CD4-positive, alpha-beta T cell treated with Interleukin-4 for 4 hours (primary cell): ENCODE data around the gene CHD9.
"Not testable (repeated sequence)": the region's sequence is repeated elsewhere in the genome, so short reads cannot be mapped to it uniquely, and the experiment has no call there.

Experiments used
- DNase-seq: peaks from one replicate; pipeline ENCODE4 v3.0.0-alpha.2; 2020

Gene CHD9

DNA sequence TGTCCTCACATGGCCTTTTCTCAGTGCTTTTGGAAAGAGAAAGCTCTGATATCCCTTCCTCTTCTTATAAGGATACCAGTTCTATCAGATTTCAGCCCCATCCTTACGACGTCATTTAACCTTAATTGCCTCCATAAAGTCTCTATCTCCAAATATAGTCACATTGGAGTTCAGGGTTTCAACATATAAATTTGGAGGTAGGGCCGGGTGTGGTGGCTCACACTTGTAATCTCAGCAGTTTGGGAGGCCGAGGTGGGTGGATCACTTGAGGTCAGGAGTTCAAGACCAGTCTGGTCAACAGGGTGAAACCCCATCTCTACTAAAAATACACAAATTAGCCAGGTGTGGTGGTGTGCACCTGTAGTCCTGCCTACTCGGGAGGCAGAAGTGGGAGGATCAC is 7.3 kb upstream of the CHD9 start:
- not testable (repeated sequence) for DNase-seq

DNA sequence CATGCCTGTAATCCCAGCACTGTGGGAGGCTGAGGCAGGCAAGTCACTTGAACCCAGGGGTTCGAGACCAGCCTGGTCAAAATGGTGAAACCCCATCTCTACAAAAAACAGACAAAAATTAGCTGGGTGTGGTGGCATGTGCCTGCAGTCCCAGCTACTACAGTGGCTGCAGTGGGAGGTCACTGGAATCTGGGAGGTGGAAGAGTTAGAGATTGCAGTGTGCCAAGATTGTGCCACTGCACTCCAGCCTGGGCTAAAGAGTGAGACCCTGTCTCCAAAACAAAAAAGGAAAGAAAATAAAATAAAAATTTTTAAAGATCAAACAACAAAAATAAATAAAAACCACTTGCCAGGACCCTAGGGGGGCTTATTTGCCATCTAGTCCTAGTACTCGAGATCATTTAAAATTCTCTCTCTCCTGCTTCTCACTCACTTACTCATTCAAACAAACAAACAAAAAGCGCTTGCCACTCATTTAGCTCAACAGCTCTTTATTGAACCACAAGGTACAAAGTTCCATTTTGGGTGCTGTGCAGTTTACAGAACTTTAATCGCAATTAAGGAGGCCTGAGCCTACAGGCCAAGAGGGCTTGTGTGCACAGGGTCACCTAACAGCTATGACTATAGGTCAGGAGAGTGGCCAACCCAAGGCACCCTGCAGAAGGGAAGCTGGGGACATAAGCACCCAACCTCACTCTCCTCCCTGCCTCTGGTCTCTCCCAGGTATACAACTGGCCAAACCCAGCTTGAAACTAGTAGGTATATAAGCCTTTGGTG is 6.5 kb upstream of the CHD9 start:
- no peak for DNase-seq

DNA sequence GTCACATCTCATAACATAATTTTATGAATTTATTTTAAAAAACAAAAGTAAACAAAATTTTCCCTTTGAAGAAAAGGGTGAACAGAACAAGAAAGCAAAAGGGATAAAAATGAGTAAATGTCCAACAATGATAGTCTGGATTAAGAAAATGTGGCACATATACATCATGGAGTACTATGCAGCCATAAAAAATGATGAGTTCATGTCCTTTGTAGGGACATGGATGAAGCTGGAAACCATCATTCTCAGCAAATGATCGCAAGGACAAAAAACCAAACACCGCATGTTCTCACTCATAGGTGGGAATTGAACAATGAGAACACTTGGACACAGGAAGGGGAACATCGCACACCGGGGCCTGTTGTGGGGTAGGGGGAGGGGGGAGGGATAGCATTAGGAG is 3.5 kb upstream of the CHD9 start:
- not testable (repeated sequence) for DNase-seq

DNA sequence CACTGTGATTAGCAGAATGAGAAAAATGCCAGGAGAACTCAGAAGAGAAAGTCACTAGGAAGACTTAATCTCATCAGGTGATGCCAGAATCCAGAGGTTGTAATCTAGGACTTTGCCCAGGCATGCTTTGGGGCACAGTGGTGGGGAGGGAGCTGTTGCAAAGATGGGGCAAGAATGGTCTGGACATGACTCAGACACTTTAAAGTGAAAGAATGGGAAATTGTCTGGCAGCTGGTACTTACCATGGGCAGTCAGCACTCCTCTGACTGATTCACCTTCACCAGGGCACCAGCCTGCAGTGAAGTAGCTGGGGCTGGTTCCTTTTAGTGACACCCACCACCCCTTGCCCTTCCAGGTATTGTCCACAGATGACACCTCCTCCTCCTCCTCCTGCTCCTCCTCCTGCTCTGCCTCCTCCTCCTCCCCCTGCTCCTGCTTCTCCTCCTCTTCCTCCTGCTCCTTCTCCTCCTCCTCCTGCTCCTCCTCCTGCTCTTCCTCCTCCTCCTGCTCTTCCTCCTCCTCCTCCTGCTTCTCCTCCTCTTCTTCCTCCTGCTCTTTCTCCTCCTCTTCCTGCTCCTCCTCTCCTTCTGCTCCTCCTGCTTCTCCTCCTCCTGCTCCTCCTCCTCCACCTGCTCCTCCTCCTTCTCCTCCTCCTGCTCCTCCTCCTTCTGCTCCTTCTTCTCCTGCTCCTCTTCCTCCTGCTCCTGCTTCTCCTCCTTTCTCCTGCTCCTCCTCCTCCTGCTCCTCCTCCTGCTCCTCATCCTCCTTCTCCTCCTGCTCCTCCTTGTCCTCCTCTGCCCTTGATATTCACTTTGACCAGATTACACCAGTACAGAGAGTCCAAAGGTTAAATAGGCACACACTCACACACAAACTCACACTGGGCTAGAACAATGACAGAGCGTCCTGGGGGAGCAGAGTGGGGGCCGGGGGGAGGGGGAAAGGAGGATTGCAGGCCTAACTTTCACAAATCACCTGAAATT is 2.0 kb upstream of the CHD9 start, which contains the start of gene CHD9NB:
TSS of gene CHD9NB (minus strand) at position 379 of the 983 bp plus-strand sequence. CDS start 8,739 bp downstream, outside the sequence.
- no peak for DNase-seq

DNA sequence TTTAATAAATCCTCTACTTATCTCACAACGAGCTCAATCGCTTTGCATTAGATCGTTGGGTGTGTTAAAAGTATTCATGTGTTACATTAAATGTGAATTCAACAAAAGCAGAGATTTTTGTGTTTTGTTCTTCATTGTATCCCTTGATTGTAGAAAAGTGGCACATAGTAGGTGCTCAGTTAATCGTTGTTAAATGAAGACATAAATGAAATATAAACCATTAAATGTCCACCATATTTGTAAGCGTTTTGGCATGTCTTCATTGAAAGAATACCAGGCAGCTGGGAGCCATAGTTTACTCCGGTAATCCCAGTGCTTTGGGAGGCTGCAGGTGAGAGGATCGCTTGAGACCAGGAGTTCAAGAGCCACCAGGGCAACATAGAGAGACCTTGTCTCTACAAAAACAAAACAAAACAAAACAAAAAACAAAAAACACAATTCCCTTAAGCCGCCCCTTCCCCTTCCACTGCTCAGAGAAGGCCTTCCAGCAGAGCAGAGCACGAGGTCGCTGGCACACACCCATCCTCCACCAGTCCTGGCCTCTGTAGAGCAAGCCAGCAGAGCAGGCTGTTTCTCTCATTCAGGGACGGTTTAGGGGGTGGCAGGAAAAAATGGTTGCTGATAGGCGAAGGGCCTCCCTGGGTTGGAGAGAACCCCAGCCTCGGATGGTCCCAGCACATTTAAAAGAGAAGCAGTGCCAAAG is 673 bp upstream of the CHD9 start:
- no peak for DNase-seq

DNA sequence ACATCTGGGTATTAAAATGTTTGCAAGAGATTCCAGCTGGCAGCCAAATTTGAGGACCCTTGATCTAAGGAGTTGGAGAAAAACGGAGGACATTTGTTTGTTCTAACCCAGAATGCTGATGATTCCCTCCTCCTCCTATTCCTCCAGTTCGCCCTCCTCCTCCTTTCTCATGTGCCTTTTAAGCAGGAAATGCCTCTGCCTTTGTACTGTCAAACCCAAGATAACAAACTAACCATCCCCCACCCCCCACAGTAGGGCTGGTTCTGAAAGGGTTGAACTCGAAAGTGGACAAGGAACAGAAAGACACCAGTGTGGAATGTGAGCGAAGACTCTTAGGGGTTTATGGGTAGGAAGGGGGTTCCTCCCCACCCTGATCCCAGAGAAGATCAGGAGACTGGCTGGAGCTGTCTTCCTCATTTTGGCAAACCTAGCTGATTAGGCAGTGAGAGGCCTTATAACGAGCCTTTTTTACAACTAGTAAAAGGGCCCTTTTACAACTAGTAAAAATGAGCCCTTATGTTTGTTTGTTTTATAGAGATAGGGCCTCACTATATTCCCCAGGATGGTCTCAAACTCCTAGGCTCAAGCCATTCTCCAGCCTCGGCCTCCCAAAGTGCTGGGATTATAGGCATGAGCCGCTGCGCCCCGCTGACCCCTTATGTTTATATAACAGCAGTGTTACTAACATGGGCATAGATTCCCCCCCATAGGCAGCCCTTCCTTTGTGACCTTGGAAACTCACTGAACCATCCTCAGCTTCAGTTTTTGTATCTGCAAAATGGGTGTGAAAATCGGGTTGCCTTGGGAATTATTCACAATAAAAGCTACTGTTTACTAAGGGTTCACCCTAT is 975 bp downstream of the CHD9 start:
- no peak for DNase-seq

- DNase-seq = no peak
Observed at GRCh38 chr16:53056392-53056881, 1.6 kb downstream of the CHD9 start.

GRCh38 chr16:53057658-53058057 is 2.9 kb downstream of the CHD9 start:
- DNase-seq = no peak

GRCh38 chr16:53058441-53058840 is 3.6 kb downstream of the CHD9 start:
- no peak for DNase-seq

GRCh38 chr16:53058882-53059281 is 4.1 kb downstream of the CHD9 start:
- no peak for DNase-seq

GRCh38 chr16:53059672-53060071 is 4.9 kb downstream of the CHD9 start:
- DNase-seq = no peak

DNA sequence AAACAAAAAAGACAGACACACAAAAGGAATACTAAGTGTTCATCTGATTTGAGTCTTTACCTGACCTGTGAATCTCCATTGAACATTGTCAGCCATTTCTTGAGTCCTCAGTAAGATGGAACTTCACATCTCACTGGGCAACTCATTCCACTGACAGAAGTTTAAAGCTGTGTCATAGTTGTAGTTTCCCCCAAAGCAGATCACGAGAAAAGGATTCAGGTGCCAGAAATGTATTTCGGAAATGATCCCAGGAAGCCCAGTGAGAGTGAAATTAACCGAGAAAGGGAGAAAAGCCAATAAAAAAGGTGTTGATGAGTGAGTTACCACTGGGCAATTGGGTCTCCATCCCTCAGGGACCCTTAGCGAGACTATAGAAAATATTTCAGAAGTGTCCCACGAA is 6.5 kb downstream of the CHD9 start:
- no peak for DNase-seq

DNA sequence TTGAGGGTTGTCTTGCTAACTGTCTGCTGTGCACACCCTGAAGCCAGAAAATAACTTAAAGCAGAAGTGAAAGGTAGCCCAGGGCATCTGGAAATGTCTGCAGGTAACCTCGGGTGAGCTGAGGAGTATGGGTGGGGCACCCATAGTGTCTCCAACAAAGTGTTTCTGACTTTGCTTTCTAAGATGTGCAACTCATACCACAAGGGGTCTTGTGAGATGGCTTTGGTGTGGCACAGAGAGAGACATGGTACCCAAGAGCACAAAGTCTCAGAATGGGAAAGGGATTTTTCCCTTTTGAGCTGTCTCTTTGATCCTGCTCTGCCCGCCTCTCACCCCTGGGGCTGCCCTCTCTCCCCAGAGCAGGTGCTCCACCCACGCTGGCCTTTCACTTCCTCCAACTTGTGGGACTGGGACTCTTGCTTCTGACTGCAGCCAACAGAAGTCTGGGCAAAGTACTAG is 6.9 kb downstream of the CHD9 start:
- DNase-seq = peak; percentile 14

DNA sequence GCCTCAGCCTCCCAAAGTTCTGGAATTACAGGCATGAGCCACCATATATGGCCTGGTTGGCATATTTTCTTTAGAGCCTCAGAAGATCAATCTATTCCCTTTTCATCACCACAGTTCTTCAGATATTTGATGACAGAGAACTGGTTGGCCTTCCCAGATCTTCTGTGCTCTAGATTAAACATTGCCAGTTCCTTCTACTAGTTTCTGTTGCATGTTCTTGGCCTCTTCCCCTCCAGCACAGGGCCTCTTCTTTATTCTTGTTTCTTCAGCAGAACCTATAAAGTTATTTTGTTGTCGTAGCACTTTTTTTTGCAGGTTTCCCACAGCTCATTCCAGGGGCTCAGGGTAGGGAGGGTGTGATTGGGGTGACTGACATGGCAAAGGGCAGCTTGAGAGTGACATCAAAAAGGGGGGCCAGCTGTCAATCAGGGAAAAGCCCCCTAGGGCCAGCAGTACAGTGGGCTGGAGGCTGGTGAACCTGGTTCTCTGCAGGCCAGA is 9.3 kb downstream of the CHD9 start:
- DNase-seq = no peak

DNA sequence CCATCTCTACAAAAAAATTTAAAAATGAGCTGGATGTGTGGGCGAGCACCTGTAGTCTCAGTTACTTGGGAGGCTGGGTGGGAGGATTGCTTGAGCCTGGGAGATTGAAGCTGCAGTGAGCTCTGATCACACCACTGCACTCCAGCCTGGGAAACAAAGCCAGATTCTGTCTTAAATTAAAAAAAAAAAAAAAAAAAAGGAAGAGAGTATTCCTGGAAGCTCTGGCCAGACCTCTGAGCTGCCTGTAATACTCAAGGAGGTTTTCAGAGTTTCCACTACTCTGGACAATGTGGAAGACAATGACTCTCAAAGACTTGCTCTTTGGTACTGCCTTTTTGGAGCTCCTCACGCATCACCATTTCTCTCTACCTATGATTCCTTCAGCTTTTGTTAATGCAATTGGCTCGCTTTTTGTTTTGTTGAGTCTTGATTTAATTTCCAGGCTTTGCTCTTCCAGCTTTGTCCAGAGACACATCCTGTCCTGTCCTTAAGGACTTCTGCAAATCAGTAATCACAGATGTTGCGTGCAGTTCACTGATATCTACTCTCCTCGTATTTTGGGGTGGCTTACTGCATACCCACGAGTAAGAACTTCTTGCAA is 10.8 kb downstream of the CHD9 start:
- DNase-seq = no peak

GRCh38 chr16:53067675-53068074 is 12.9 kb downstream of the CHD9 start:
- no peak for DNase-seq

GRCh38 chr16:53068423-53068833 is 13.6 kb downstream of the CHD9 start:
- DNase-seq = peak; percentile 27

DNA sequence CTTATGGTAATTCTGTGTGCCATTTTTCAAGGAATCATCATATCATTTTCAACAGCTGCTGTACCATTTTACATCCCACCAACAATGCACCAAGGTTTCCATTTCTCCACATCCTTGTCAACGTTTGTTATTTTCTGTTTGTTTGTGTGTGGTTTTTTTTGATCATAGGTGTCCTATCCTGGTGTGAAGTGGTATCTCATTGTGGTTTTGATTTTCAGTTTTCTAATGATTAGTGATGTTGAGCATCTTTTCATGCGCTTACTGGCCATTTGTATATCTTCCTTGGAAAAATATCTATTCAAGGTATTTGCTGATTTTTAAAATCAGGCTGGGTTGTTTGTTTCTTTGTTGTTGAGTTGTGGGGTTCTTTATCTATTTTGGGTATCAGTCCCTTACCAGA is 15.0 kb downstream of the CHD9 start:
- DNase-seq = no peak

DNA sequence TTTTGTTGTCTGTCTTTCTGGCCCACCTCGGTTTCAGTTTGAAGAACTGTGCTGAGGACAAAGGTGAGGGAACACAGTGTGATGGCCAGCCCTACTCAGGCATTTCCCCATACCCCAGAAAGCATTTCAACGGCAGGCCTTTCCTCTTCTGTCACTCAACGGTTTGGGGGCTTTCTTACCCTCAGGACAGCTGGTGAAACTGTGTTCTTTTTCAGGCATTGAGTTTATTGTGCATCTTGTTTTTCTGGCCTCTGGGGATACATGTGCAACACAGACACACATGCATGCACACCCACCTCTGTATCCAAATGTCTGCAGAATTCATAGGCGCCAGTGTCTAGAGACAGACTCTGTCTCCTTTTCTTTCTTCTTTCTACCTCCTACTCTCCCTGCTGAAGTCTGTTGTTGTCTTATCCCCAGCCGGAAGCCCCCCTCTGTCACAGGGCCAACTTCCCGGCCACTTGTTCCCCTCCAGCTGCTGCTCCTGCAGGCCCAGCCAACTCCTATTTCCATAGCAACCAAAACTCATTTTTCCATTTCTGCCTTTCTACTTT is 17.0 kb downstream of the CHD9 start:
- no peak for DNase-seq

GRCh38 chr16:53073022-53073421 is 18.2 kb downstream of the CHD9 start:
- DNase-seq = no peak

- DNase-seq = not testable (repeated sequence)
Observed at GRCh38 chr16:53074296-53074695, 19.5 kb downstream of the CHD9 start.
